MM.1S (cell line): ENCODE results near the gene TOGARAM1.

Source experiments
- CTCF ChIP-seq: fragments of 300-600 bp; sonication (generic); IDR thresholded peaks from 2 replicates; pipeline ENCODE4 v1.5.1; 2016; ENCODE audit warnings: antibody characterized with exemption, low read length, mixed read lengths
- EZH2 ChIP-seq: fragments of 300-600 bp; sonication (generic); optimal IDR thresholded peaks from 2 replicates; pipeline ENCODE3; 2017; ENCODE audit warnings: low read depth, mild to moderate bottlenecking, antibody characterized with exemption, low read length, mixed read lengths

- TF ChIP-seq CTCF (no peak), EZH2 (no peak)
Measured at GRCh38 chr14:45044638-45045037, 82.6 kb downstream of the TOGARAM1 start.
